HT1080 (cell line): ENCODE results near the gene IDE. TPM values are rescaled to one million over a fixed set of nuclear protein-coding genes. Genes with fewer than 3 reads are reported as not detected.
"Not testable (repeated sequence)": the region's sequence is repeated elsewhere in the genome, so short reads cannot be mapped to it uniquely, and the experiment has no call there.

ENCODE experiments used
- DNase-seq: peaks from one replicate; pipeline ENCODE4 v3.0.0-alpha.2; 2015; ENCODE audit warnings: low read depth
- total RNA-seq: library from RNA; depleted of rRNA; stranded (reverse); fragments of >200 nt; shearing (Covaris generic); gene quantifications from 2 replicates; pipeline ENCODE4 v1.2.3, GENCODE V29; 2014

The IDE gene
- total RNA-seq, 1 experiment from 2014 or later = 26.0 TPM

DNA sequence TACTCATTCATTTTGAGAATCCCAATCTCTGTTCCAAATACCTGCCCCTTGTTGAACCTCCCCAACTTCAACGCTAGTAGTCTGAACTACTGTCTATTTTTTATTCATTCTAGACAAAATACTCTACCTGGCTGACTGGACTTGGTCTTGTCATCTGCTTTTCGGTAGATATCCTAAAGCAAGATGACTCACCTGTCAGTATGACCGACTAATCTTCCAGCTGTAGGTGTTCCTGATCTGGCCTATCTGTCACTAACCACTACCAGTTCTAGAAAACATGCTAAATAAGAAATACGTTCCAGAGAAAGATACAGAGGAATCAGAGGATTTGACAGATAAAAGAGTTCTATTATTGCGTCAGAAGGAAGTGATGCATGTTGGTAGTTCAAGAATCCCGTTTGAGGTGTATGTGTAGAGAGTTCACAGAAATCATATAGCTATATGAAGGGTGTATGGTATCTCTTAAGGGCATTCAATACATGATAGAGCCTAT is 81.1 kb downstream of the IDE start:
- no peak for DNase-seq

DNA sequence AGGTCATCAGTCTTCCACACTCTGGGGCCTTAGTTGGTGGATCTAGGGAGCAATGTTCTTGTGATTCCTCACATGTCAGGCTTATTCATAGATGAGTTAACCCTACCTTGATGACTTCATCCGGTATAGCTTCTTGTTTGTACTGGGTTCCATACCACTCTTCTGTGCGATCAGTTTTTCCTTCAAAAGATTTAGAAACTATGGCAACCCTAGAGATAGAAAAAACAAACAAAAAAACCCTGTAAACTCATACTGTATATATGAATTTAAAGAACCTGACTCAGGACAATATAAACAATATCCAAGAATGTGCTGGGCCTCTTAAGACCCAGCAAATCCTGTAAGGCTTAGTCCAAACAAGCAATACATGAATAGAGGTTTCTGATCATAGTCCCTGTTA is 83.5 kb downstream of the IDE start:
- DNase-seq = peak; percentile 49

DNA sequence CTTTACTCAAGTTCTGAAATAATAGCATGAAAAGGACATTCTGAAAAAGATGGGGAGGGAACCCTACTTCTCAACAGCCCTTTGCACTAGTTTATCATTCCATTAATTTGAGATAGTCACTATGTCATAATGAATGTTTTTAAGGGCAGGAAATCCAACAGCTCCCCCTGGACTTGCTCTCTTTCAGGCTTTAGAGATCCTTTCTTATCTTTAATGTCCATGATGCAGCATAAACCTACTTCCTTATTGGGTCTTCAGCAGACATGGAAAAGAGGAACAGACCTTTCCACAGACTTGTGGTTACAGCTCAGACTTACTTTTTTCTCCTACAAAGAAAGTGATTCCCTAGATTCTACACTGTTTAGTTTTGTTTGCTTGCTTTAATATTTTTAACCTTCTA is 87.3 kb downstream of the IDE start:
- no peak for DNase-seq

DNA sequence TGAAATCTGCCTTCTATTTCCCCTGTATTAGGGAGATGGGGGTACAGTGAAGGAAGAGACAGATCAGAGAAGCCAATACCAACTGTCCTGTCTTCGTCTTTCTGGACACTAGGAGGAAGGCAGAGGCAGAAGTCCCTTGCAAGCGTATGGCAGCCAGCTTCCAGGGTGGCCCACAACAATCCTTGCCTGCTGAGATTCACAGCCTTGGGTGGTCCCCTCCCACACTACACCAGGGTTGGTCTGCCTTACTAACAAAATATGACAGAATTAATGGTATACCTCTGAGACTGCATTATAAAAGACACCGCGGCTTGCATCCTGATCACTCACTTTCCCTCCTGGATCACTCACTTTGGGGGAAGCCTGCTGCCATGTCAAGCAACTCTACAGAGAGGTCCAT is 90.4 kb downstream of the IDE start:
- no peak for DNase-seq

DNA sequence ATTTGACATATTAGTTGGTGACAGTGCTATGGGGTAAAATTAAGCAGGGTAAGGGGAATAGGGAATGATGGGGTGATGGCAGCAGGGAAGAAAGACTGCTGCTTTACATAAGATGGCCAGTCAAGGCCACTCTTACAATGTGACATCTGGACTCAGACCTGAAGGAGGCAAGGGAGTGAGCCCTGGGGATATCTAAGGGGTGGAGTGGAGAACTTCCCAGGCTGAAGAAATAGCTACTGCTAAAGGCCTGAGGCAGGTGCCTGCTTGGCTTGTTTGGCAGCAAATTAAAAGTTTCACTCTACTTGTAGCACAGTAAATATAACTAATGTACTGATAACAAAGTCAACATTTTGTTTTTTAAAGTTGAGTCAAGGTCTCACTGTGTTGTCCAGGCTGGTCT is 93.5 kb downstream of the IDE start:
- no peak for DNase-seq

DNA sequence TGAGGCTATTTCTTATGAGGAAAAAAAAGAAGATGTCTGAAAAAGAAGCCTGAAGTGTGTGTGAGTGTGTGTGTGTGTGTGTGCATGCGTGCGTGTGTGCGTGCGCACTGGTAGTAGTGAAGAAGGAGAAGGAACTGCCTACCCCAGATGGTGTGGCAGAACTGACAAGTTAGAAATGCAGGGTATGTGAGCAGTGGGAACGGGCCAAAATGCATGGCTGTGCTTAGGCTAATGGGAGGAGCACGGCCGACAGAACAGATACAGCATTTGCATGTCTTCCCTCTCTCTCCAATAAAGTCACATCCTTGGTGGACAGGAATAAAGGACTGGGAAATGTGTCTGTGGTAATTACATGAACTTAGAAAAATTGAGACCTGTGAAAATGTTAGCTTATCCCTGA is 94.3 kb downstream of the IDE start:
- DNase-seq = no peak

DNA sequence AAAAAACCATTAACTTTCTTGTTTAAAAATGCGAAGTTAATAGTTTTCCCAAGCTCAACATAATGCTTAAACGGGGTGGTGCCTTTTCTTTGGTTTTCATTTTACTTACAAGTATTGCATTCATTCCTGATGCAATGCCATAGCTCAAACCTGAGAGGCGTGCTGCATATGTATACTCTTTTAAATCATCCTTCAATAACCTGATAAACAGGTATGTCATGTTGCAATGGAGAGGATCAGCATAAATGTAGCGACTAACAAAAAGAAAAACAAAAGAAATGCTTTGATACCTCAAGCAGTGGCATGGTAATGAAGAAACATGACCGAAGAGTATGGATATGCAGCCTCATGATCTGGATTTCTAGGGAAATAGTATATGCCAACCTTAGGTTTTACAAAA is 95.4 kb downstream of the IDE start:
- no peak for DNase-seq

DNA sequence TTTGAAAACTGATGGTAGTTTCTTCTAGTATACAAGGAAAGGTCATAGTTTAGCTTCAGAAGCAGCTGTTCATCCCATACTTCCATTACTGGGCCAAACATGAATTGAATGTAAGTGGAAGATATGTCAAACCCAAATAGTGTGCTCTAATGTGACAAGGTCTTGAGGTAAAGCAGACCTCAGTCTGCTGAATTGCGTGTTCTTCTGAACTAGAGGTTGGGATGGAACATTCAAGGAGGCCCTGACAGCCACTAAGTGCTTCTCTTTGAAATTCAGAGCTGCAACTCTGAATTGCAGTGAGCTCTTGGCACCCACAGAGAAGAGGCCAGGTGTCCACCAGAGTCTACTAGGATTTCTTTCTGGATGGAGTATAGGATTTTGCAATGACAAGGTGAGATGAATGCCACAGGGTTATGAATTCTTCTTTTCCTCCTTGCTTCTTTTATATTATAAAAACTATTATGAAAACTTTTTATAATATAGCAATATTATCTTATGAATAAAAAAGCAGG is 98.5 kb downstream of the IDE start:
- DNase-seq = no peak

DNA sequence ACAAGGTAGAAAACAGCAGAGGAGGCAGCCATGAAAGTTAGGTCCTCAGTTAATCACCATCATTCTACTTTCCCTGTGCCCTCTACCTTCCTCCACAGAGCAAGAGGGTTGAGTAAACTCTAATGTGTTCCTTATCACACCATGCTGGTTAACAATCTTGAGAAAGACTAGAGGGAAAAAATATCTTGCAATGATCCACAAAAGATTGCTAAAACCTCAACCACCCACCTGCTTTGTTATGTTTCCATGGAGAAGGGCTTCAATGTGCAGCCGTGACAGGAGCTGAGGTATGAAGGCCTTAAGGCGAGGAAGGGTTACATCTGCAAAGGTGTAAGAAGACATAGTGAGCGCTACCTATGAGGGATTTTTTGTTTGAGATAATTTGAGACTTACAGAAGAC is 103.9 kb downstream of the IDE start:
- DNase-seq = no peak

DNA sequence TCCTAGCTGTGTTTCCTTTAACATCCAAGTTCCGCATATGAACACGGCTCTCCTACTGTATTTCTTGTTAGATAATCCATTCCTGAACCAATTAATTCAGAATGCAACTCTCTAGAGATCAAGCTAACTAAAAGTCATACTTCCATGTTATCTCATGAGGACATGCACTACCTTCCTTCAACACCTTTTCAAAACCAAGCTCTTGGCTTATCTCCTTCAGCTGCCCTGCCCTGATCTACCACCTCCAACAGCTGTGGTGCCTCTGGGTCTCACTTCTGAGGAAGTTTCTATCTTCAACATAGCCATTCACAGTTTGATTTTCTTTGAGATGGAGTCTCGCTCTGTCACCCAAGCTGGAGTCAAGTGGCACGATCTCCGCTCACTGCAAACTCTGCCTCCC is 109.5 kb downstream of the IDE start:
- DNase-seq = no peak

DNA sequence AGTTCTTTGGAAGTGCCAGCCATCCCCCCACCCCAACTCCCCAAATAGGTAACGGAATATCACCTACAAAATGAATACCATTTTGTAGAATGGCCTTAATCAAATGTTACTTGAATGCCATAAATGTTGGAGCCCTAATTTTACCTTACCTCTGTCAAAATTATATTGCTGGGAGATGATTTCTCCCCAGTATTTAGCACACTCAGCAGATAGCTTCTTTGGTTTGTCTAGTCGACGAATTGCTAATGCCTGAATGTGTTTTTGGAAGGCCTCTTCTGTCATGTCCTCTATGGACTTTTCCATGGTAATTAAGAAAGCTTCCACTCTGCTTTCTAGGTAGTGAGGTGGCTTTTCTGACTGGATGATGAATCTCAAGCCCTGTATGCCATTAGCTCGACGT is 110.3 kb downstream of the IDE start:
- DNase-seq = no peak

DNA sequence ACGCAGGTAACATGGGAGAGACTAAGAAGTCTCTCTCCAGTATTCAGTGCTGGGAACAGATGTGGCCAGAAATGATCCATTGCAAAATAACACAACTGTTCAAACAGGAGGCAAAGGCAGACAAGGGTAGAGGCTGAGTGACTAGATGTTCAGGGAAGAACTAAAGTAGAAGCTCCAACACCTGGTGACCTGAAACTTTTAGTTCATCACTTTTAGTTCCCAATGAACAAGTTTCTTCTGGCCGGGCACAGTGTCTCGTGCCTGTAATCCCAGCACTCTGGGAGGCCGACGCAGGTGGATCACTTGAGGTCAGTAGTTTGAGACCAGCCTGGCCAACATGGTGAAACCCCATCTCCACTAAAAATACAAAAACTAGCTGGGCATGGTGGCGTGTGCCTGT is 118.9 kb downstream of the IDE start:
- not testable (repeated sequence) for DNase-seq

DNA sequence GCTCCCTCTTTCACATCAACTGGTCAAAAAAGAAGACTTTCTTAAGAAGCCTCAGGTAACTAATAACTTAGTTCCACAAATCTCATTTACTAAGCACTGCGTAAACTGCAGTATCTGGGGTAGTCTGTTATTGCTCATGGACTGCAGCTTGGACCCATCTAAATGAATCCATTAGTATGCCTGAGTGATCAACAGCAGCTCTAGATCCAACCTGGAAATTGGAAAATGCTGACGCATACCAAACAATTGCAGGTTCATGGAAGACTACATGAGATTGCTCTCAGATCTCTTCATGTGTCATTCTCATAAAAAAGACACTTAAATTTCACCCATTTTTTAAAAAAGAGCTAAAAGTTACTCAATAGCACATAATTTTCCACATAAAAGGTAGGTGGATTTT is 121.6 kb downstream of the IDE start:
- no peak for DNase-seq

DNA sequence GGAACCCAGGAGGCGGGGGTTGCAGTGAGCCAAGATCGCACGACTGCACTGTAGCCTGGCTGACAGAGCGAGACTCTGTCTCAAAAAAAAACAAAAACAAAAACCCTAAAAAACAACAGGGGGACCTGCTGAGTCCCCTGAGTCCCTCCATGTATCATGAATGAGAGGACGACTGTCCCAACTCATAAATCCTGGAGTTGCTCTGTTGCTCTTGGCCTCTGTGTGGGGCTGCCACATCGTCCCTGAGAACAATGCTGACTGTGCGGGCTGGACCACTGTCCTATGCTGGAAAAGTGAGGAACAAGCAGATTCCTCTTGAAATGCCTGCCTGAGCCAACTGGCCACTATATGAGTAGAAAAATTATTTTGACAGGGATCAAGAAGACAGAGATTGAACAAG is 122.5 kb downstream of the IDE start:
- no peak for DNase-seq

DNA sequence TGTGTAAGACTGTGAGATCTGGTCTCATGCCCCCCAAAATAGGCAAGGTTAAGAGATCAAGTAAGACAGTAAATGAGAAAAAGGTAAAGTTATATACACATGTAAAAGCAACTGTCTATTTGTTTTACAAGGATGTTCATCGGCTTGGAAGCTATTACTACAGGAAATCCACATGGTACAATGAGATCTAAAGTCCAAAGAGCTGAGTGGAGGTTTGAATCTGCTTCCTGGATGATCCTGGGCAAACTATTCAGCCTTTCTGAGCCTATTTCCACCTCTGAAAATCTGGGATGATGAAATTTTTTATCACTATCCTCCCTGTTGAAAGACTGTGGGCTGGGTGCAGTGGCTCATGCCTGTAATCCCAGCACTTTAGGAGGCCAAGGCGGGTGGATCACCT is 123.0 kb downstream of the IDE start:
- DNase-seq = no peak

DNA sequence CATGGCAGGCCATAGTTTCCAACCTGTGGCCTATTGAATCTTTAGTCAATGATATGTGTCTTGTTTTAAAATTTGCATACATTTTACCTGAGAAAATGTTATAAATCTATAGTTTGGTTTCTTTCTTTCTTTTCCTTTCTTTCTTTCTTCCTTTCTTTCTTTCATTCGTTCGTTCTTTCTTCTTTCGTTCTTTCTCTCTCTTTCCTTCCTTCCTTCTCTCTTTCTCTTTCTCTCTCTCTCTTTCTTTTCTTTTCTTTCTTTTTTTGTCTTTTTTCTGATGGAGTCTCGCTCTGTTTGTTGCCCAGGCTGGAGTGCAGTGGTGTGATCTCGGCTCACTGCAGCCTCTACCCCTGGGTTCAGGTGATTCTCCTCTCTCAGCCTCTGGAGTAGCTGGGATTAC is 133.3 kb downstream of the IDE start:
- no peak for DNase-seq

DNA sequence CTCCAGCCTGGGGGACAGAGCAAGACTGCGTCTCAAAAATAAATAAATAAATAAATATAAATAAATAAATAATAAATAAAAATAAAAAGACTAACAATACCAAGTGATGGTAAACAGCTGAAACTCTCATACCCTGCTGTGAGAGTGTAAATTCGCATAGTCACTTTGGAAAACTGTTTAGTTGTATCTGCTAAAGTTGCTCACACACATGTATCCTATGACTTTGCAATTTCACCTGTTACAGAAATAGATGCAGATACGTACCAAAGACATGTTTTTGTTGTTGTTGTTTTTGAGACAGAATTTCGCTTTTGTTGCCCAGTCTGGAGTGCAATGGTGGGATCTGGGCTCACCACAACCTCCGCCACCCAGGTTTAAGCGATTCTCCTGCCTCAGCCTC is 135.7 kb downstream of the IDE start:
- no peak for DNase-seq

DNA sequence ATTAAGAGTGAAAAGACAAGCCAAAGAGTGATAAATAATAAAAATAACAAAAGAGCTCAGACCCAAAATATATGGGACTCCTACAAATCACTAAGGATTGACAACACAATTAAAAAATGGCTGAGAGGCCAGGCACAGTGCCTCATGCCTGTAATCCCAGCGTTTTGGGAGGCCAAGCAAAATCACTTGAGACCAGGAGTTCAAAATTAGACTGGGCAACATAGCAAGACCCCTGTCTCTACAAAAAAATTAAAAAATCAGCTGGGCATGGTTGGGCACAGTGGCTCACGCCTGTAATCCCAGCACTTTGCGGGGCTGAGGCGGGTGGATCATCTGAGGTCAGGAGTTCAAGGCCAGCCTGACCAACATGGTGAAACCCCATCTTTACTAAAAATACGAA is 137.3 kb downstream of the IDE start:
- no peak for DNase-seq

DNA sequence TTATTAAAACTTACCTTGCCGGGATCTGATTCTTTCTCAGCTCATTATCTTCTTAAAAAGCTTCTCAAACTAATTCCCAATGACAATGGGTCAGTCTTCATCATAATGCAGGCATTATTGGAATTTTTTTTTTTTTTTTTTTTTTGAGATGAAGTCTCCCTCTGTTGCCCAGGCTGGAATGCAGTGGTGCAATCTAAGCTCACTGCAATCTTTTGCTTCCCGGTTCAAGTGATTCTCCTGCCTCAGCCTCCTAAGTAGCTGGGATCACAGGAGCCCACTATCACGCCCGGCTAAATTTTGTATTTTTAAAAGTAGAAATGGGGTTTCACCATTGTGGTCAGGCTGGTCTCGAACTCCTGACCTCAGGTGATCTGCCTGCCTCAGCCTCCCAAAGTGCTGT is 137.8 kb downstream of the IDE start:
- not testable (repeated sequence) for DNase-seq

DNA sequence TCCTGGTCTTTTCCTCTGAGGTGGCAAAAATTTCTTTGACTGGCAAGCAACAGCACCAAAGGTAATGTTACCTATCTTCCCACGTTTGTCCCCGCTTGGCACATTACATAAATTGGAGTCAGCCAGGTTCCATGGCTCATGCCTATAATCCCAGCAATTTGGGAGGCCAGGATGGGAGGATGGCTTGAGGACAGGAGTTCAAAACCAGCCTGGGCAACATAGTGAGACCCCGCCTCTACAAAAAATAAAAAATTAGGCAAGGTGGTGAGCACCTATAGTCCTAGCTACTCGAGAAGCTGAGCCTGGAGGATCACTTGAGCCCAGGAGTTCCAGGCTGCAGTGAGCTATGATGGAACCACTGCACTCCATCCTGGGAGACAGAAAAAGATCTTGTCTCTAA is 139.5 kb downstream of the IDE start:
- no peak for DNase-seq

DNA sequence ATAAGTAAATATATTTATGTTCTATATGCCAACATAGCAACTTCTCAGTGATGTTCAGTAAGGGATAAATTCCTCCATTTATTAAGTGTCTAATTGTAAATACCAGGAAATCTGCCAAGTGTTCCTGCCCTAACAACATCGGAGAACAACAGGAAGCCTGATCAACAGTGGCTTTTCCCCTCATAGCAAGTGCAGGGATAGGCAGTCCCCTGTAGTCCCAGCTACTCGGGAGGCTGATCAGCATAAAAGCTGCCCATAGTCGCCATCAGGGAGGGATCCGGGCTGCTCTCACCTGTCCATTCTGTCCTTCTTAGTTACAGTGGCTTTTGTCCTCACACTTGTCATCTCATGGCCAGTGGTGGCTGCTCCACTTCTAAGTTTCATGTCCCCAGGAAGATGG is 141.3 kb downstream of the IDE start:
- DNase-seq = no peak

DNA sequence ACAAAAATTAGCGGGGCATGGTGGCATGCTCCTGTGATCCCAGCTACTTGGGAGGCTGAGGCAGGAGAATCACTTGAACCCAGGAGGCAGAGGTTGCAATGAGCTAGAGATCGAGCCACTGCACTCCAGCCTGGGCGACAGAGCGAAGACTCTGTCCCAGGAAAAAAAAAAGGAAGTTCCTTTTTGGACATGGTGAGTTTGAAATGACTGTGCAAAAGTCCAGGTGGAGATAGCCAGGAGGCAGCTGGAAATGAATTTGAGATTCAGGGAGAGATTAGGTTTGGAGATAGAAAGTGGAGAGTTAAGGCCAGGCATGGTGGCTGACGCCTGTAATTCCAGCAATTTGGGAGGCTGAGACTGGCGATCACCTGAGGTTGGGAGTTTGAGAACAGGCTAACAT is 143.8 kb downstream of the IDE start:
- no peak for DNase-seq

DNA sequence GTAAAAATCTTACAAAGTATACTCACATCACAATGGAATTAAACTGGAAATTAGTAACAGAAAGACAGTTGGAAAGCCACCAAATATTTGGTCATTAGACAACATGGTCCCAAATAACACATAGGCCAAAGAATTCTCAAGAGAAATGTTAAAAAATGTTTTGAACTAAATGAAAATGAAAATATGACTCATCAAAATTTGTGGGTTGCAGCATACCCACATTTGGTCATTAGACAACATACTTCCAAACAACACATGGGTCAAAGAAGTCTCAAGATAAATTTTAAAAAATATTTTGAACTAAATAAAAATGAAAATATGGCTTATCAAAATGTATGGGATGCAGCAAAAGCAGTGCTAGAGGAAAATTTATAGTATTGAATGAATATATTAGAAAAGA is 152.3 kb downstream of the IDE start:
- no peak for DNase-seq

DNA sequence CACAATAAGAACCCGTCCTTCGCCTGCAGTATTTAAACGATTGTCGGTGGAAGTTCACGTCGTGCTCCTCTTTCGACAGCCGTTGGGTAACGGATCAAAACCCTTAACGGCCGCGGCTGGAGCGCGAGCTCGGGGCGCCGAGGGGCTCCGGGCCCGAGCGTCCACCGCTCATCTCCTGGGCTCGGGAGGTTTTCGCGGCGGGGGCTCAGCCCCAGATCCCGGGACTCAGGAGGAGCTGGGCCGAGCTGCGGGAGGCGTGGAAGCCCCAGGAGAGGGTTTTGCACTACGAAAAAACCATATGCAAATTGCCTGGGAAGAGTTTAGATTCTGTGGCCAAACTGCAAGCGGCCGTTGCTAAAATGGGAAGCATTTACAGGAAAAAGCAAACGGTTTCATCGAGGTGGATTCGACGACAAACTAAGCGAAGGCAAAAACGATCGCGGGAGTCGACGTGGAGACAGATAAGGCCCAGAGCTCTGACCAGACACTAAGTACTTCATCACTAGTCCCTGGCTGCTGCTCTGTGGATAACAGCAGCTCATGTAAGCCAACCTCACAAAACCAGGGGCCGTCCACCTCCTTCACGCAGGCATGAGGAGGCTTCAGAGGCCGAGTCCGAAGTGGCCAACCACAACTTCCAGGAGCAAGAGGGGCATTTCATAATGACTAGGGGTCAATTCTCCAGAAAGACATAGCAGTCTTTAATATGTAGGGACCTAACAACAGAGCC is 153.2 kb downstream of the IDE start:
- DNase-seq = no peak
